Type B pancreatic cell (in vitro differentiated cells): ENCODE results near the gene LY6G6C. TPM values are rescaled to one million over a fixed set of nuclear protein-coding genes. Genes with fewer than 3 reads are reported as not detected.

Source experiments
- DNase-seq: peaks from one replicate; pipeline ENCODE4 v3.0.0; 2021; ENCODE audit warnings: mixed read lengths; ENCODE audit not compliant: unreplicated experiment; ENCODE audit errors: extremely low spot score
- H3K27ac Mint-ChIP-seq: 2 replicates; pipeline ENCODE4 v1.8.0; 2021; ENCODE audit warnings: mild to moderate bottlenecking, mixed read lengths
- H3K27me3 Mint-ChIP-seq: 2 replicates; pipeline ENCODE4 v1.8.0; 2021; ENCODE audit warnings: mixed read lengths
- H3K36me3 Mint-ChIP-seq: 2 replicates; pipeline ENCODE4 v1.8.0; 2021; ENCODE audit warnings: mixed read lengths
- H3K4me1 Mint-ChIP-seq: one replicate; pipeline ENCODE4 v1.8.0; 2021; ENCODE audit warnings: mixed read lengths; ENCODE audit not compliant: unreplicated experiment
- H3K4me3 Mint-ChIP-seq: 2 replicates; pipeline ENCODE4 v1.8.0; 2021; ENCODE audit warnings: mild to moderate bottlenecking, mixed read lengths
- H3K9me3 Mint-ChIP-seq: 2 replicates; pipeline ENCODE4 v1.8.0; 2021; ENCODE audit warnings: mixed read lengths
- CTCF ChIP-seq: fragments of 200-600 bp; sonication (generic); conservative IDR thresholded peaks from 2 replicates; pipeline ENCODE4 v1.5.0; 2021; ENCODE audit warnings: antibody characterized with exemption, mild to moderate bottlenecking
- total RNA-seq: library from RNA; stranded (reverse); gene quantifications from 2 replicates; pipeline ENCODE4 v1.2.1, GENCODE V29; 2021; ENCODE audit warnings: low replicate concordance

Gene LY6G6C
- total RNA-seq, 1 donor from 2014 or later, result 2.5 TPM

DNA sequence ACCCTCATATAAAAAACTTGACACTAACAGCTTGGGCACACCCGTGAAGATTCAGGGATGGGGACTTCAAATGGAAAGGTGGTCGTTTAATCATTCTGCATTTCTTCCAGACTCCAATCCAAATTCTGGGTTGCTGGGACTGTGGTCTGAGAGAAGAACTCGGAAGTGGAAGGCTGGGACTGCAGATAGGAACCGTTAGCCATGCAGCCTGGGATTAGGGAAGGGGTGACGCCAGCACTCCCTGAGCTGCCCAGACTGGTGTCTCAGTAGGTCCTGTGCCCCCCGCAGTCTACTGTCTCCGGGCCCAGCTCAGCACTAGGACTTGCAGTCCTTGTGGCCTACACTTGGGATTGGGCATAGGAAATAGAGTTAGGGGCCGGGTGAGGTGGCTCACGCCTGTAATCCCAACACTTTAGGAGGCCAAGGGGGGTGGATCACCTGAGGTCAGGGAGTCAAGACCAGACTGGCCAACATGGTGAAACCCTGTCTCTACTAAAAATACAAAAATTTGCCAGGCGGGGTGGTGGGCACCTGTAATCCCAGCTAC is 15.3 kb upstream of the LY6G6C start:
- H3K4me1 Mint-ChIP-seq, result peaks cover 42% of the 10 kb centered on the region
- H3K27ac Mint-ChIP-seq, result peak overlapping the region; percentile 99
- H3K9me3 Mint-ChIP-seq, result no peaks in the 10 kb centered on the region
- TF ChIP-seq CTCF, result no peak
- peak overlapping the region; percentile 98 for H3K4me3 Mint-ChIP-seq
- H3K27me3 Mint-ChIP-seq, result no peaks in the 10 kb centered on the region
- H3K36me3 Mint-ChIP-seq, result peaks cover 24% of the 10 kb centered on the region
- no peak for DNase-seq

GRCh38 chr6:31736021-31736767 is 14.6 kb upstream of the LY6G6C start, which contains the start of gene CLIC1:
Gene CLIC1 (minus strand): TSS chr6:31736530. CDS start chr6:31736300, 230 bp downstream.
- Mint-ChIP-seq H3K9me3 (no peaks in the 10 kb centered on the region), H3K4me1 (peaks cover 38% of the 10 kb centered on the region), H3K36me3 (peaks cover 24% of the 10 kb centered on the region), H3K4me3 (peak within 1 kb of the TSS; percentile 98), H3K27ac (peak within 1 kb of the TSS; percentile 99), H3K27me3 (no peaks in the 10 kb centered on the region)
- no peak for TF ChIP-seq CTCF
- DNase-seq, result no peak

GRCh38 chr6:31734821-31735406 is 13.4 kb upstream of the LY6G6C start:
- Mint-ChIP-seq H3K27me3 (no peaks in the 10 kb centered on the region), H3K36me3 (peaks cover 29% of the 10 kb centered on the region), H3K4me3 (peak overlapping the region; percentile 98), H3K27ac (peak overlapping the region; percentile 99), H3K4me1 (peaks cover 48% of the 10 kb centered on the region), H3K9me3 (no peaks in the 10 kb centered on the region)
- no peak for TF ChIP-seq CTCF
- DNase-seq, result no peak

DNA sequence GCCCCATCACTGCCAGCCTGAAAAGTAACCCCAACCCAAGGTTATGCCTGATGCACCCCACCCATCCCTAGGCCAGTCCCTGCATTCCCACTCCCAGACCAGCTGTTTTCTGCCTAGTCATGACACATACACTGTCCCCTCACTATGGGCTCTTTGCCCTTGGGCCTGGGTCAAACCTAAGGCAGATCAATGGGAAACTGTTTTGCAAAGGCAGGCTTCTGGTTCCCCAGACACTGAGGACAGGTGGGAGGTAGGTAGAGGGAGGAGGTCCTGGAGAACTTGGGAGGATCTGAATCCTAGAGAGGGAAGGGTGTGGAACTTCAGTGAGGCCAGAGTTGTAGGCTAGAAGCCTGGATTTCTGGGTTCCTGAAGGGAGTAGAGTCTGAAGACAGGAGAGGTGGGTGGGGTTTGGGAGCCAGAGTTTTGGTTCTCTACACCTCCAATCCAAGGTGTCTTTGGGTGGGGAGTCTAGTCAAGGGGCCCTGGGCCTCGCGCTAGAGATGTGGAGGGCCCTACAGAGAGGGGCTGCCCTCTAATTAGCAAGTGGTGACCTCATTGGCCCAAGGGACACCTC is 12.8 kb upstream of the LY6G6C start:
- Mint-ChIP-seq H3K36me3 (peaks cover 29% of the 10 kb centered on the region), H3K9me3 (no peaks in the 10 kb centered on the region), H3K27ac (peak overlapping the region; percentile 99), H3K27me3 (no peaks in the 10 kb centered on the region), H3K4me3 (peak overlapping the region; percentile 98), H3K4me1 (peaks cover 43% of the 10 kb centered on the region)
- no peak for DNase-seq
- no peak for TF ChIP-seq CTCF

DNA sequence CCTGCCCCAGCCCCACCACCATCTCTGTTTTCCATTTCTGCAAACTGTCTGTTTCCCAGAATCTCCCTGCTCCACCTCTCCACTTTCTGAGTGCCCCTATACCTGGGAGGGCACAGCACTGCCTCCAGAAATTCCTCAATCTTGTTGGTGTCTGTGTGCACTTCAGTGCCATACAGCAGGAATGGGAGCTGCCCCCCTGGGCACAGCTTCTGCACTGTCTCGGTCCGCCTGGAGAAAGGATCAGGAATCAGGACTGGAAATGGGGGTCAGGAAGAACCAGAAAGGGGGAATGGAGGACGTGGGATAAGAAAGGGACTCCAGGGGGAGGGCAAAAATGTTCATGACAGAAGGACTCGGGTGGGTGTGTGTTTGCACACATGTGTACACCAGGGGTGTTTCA is 12.2 kb upstream of the LY6G6C start:
- H3K4me3 Mint-ChIP-seq, result peak overlapping the region; percentile 98
- H3K27ac Mint-ChIP-seq, result peak overlapping the region; percentile 56
- DNase-seq, result no peak
- peaks cover 39% of the 10 kb centered on the region for H3K4me1 Mint-ChIP-seq
- no peaks in the 10 kb centered on the region for H3K9me3 Mint-ChIP-seq
- H3K36me3 Mint-ChIP-seq, result peaks cover 29% of the 10 kb centered on the region
- TF ChIP-seq CTCF, result no peak
- H3K27me3 Mint-ChIP-seq, result no peaks in the 10 kb centered on the region
